ENCODE results near the gene PLXNA1. TPM values are rescaled to one million over a fixed set of nuclear protein-coding genes. Genes with fewer than 3 reads are reported as not detected.

PLXNA1 gene
- total RNA-seq, 2 donors from 2014 or later: 15.4 to 18.0 TPM

GRCh38 chr3:126951561-126951960 is 31.4 kb upstream of the PLXNA1 start:
- ATAC-seq (no peak), DNase-seq (no peak)
- intact Hi-C loops (cut with DNase I, micrococcal nuclease): no loop called here

DNA sequence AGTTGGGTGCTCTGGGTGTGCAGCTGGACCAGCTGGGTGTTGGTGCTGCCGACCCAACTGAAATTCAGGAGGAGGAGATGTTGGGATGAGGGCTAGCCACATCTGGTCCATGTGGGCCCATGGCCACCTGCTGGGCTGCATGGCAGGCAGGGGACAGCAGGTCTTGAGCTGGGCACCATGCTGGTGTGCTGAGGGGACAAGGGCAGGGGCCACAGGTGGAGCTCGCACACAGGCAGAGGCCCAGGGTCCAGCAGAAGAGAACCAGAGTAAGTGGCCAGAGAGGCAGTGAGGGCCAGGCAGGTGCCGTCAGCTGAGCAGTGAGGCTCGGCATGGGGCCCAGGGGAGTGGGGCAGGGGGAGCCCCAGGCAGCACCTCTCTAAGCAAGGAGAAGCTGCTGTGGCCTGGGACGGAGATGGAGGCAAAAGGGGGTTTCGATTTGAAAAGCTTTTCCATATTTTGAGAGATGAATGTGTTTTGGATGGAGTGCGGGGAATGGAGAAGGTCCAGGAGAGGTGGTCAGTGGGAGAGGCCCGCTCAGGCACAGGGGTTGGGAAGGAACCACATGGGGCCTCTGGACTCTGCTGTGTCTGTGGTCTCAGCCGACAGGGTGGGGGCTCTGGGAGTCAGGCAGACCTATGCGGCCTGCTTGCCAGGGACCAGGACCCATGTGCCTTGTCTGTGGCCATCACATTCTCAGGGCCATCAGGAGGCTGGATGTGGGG is 30.5 kb upstream of the PLXNA1 start:
- ATAC-seq (no peak), DNase-seq (no peak)
- intact Hi-C loops (cut with DNase I, micrococcal nuclease): no loop called here

DNA sequence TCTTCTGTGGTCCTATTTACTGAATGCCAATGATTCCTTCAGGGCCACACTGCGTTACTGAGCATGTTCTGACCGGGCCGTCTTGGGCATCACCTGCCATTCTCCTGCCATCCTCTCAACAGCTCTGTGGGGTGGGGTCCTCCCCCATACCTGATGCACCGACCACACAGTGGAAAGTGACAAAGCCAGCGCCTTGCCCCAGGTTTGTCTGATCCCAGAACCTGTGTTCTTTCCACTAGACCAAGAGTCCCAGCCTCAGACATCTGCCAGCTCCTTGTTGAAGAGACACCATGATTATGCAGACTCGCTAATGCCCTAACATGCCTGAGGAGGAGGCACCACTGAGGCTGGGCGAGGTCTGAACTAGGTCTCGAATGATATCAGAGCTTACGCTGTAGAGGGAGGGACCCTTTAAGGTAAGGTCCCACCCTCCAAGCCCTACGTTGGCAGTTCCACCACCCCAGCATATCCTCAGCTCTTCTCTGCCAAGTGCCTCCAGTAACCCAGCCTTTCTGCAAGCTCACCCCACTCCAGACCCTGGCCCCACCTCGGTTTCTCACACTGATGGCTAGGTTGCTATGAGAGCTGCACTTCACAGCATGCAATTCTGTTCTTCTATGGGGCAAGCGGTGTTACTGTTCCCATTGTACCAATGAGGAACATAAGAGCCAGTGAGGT is 29.8 kb upstream of the PLXNA1 start:
- intact Hi-C loops (cut with DNase I, micrococcal nuclease): no loop called here
- ATAC-seq (no peak), DNase-seq (no peak)

GRCh38 chr3:126954141-126954842 is 28.6 kb upstream of the PLXNA1 start:
- ATAC-seq: no peak

GRCh38 chr3:126955004-126955790 is 27.7 kb upstream of the PLXNA1 start:
- ATAC-seq (no peak), DNase-seq (peak in 1 of 2 donors; percentile 18)
- intact Hi-C loops (cut with DNase I, micrococcal nuclease): no loop called here

More at GRCh38 chr3:126954141-126954842, 28.6 kb upstream of the PLXNA1 start:
- peak in 1 of 2 donors; percentile 18 for DNase-seq
- intact Hi-C loops (cut with DNase I, micrococcal nuclease): no loop called here

DNA sequence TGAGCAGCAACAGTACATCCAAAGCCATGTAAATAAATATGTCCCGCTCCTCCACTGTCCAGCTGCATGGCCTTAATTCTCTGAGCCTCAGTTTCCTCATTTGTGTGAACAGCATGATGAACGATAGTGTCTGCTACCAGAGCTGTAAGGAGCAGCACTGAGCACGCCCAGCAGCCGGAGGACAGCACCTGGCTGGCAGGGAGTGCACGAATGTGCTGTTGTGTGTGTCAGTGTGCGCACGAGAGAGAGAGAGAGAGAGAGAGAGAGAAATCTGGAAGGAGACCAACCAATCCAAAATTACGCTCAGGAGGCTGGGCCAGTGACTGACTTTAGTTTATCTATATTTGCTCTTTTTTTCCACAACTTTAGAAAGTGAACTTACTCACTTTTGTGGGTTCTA is 26.6 kb upstream of the PLXNA1 start:
- ATAC-seq (no peak), DNase-seq (no peak)
- intact Hi-C loops (cut with DNase I, micrococcal nuclease): no loop called here

DNA sequence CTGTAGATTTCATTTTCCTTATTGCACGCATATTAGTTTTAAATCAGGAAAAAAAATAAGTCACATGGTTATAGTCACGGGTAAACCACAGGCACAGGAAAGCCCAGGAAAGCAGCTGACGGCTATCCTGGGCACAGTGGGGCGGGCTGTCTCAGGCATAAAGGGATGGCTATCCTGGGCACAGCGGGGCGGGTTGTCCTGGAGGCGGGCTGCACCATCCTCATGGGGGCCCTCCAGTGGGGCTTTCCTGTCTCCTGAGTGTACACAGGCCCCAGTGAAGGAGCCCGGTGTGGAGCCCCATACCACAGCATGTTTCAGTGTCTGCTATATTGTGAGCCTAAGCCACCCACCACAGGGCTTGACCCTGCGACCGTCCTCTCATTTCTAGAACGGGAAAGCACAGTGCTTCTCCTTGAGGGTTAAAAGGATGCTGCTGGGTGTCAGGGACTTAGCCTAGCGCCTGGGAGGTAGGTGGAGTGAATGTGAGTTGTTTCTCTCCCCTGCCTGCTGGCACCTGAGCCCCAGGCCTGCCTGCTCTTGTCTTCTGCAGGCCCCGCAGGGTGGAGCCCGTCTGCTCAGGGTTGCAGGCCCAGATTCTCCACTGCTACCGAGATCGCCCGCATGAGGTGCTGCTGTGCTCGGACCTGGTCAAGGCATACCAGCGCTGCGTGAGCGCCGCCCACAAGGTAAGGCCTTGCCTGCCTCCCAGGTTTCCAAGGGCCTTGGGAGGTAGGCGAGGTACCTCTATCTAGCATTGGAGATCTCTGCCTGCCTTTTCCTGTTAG is 25.9 kb upstream of the PLXNA1 start:
- intact Hi-C loops (cut with DNase I, micrococcal nuclease): no loop called here
- DNase-seq (peak in 1 of 2 donors; percentile 22), ATAC-seq (no peak)

DNA sequence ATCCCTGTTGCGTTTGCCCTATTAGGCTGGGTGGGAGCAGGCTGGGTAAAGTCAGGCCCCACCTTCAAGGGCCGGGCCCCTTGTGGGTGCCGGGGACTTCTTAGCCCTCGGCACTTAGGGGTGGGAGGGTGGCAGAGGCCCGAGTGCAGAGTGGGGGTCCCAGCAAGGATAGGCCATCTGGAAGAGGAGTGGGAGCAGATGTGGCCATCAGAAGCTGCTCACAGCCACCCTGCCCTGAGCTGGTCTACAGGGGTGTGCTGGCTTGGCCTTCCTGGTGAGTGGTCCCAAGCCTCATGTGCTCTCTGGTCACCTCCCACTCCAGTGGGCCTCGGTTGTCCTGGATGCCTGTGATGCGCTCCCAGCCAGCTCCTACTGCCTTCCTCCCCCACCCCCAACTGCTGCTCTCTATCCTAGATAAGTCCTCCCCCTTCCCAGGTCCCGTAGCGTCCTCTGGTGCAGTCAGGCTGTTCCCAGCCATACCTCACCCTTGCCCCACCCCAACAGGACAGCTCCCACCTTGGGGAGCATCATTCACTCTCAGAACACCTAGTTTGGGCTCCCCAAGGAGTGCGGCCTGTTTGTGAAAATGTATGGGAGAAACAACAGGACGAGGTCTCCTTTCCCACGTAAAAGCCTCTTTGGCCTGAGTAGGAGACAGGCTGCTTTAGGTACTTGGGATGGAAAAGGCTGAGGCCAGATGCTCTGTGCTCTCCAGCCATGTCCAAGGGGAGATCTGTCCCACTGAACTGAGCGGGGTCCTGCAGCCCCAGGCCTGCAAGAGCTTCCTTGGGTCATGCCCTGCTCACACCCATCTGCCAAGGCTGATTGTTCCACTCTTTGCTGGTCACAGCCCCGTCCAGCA is 24.9 kb upstream of the PLXNA1 start:
- no peak for ATAC-seq
- no peak for DNase-seq
- intact Hi-C loops (cut with DNase I, micrococcal nuclease): no loop called here

DNA sequence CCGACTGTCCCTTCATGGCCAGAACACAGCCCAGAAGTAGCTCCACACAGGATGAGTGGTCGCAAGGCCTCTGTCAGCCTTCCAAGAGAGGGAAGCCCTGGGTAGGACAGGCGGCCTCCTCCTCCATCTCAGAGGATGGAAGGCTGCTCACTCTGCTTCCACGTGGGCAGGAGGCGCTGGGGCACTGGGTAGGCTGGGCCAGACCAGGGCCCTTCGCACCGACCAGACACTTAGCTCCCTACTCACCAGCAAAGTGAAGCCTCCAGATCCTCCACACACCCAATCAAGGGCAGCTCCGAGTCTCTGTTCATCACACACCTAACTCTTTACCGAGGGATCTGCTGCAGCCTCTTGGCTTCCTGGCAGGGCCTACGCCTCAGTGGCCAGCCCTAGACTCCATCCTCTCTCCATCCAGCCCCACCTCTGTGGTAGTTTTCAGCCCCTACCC is 24.3 kb upstream of the PLXNA1 start:
- no peak for DNase-seq
- intact Hi-C loops (cut with DNase I, micrococcal nuclease): no loop called here
- ATAC-seq: no peak

DNA sequence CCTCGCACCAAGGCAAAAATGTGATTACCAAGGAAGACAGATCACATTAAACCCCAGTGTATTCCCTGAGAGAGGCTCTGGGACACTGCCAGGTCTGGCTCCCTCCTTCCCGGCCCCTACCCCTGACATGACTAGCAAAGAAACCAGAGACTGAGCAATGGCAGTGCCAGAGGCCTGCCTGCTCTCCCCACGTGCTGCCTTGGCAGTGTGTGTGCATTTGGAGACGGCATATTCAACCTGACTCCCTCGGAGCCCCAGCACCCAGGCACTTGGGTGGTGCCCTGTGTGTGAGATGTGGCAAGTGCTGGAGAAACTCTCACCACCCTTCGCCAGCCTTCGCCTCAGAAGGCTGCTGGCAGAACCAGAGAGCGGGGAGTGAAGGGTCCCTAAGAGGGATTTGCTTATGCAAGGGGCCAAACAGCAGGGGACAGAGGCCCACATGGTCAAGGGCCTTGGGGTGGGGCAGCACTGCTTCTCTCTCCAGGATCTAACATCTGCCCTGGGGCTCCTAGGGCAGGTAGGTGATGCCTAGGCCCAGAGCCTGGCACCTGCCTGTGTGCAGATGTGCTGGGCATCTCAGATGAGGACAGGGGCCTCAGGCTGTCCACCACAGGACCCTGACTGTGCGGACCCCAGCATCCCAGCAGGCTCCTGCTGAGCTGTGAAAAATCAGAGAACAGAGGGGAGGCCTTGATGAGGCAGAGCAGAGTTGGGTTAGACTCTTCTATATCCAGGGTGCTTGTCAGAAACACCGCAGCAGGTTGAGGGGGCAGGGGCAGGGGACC is 23.6 kb upstream of the PLXNA1 start:
- intact Hi-C loops (cut with DNase I, micrococcal nuclease): no loop called here
- ATAC-seq (no peak), DNase-seq (no peak)

GRCh38 chr3:126959921-126960603 is 22.9 kb upstream of the PLXNA1 start:
- DNase-seq (no peak), ATAC-seq (no peak)
- intact Hi-C loops (cut with DNase I, micrococcal nuclease): no loop called here

GRCh38 chr3:126960604-126960995 is 22.3 kb upstream of the PLXNA1 start:
- intact Hi-C loops (cut with DNase I, micrococcal nuclease): no loop called here
- ATAC-seq (no peak), DNase-seq (no peak)

DNA sequence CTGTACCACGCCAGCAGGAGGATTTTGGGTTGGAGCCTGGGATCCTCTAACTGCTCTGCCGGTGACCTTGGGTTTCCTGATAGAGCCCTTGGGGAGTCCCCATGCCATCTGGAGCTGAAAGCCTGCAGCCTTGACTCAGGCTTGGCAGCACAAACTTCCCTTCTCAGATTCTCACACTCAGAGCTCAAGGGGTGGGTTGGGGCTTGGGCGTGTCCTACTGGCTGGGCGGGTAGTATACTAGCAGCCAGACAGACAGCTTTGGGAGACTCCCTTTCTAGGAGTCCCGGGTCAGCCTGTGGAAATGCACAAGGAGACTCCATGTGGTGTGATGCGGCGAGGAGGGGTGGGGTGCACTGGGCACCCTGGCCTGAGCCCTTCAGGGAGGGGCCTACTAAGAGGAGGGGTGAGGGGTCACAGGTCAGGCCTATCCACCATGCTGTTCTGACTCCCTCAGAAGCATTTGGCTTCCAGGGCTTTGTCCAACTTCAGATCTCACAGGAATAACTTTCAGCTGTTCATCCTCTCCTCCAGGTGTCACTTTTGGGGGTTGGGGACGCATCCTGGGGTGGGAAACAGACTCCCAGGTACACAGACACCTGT is 21.6 kb upstream of the PLXNA1 start:
- ATAC-seq (peak; percentile 87), DNase-seq (peak; percentile 53 to 59)
- intact Hi-C loops (cut with DNase I, micrococcal nuclease): no loop called here

- DNase-seq: no peak
- no peak for ATAC-seq
- intact Hi-C loops (cut with DNase I, micrococcal nuclease): no loop called here
Observed at GRCh38 chr3:126961791-126962461, 21.0 kb upstream of the PLXNA1 start.

DNA sequence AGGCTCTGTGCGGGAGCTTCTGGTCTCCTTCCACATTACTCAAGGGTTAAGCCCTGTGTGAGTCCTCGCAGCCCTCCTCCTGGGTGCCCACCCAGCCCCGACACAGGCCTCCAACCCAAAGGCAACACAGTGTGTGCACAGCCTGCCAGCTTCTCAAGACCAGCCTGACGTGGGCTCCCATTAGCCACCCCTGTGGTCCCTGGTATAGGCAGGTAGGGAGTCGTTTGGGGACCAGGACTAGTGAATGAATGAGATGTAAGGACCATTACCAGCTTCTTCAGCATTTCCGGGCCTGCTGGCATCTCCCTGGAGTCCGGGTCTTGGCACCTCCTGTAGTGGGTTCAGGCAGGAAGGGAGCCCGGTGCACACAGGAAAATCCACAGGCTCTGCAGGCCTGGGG is 20.2 kb upstream of the PLXNA1 start:
- DNase-seq (no peak), ATAC-seq (no peak)
- intact Hi-C loops (cut with DNase I, micrococcal nuclease): no loop called here
